Fibroblast of pulmonary artery (primary cell): ENCODE data around the gene SLC32A1.

ENCODE experiments used
- DNase-seq: peaks from one replicate; pipeline ENCODE4 v3.0.0-alpha.2; 2010; ENCODE audit warnings: low read depth
- H3K4me3 ChIP-seq: replicated peaks from 2 replicates; pipeline ENCODE4 v1.5.1; 2011; ENCODE audit warnings: low read depth, mild to moderate bottlenecking, control low read depth, low read length, moderate library complexity
- CTCF ChIP-seq: IDR thresholded peaks from 2 replicates; pipeline ENCODE4 v1.5.1; 2011; ENCODE audit warnings: mild to moderate bottlenecking, control low read depth, low read length, inconsistent platforms; ENCODE audit errors: missing control alignments

Gene SLC32A1

GRCh38 chr20:38692436-38693411 lies 31.6 kb upstream of the SLC32A1 start:
- peak; percentile 82 for DNase-seq
- no peak overlapping the region for H3K4me3 ChIP-seq
- no peak for TF ChIP-seq CTCF

- H3K4me3 ChIP-seq = no peak overlapping the region
- no peak for TF ChIP-seq CTCF
- no peak for DNase-seq
Observed at GRCh38 chr20:38697306-38697705, 27.0 kb upstream of the SLC32A1 start.

- no peak overlapping the region for H3K4me3 ChIP-seq
- DNase-seq = no peak
- no peak for TF ChIP-seq CTCF
Observed at GRCh38 chr20:38698541-38698940, 25.7 kb upstream of the SLC32A1 start.

- DNase-seq = no peak
- TF ChIP-seq CTCF = no peak
- no peak overlapping the region for H3K4me3 ChIP-seq
Observed at GRCh38 chr20:38700141-38700540, 24.1 kb upstream of the SLC32A1 start.

GRCh38 chr20:38700926-38701325 lies 23.4 kb upstream of the SLC32A1 start:
- TF ChIP-seq CTCF = no peak
- no peak for DNase-seq
- no peak overlapping the region for H3K4me3 ChIP-seq

- no peak overlapping the region for H3K4me3 ChIP-seq
- DNase-seq = no peak
- no peak for TF ChIP-seq CTCF
Observed at GRCh38 chr20:38703526-38703925, 20.8 kb upstream of the SLC32A1 start.

GRCh38 chr20:38704136-38704535 lies 20.1 kb upstream of the SLC32A1 start:
- no peak for TF ChIP-seq CTCF
- no peak overlapping the region for H3K4me3 ChIP-seq
- DNase-seq = no peak
